ENCODE data around the gene ZNF714. TPM values are rescaled to one million over a fixed set of nuclear protein-coding genes. Genes with fewer than 3 reads are reported as not detected.

The ZNF714 gene
- 4.9 to 8.8 TPM (median 5.3 TPM) in 3 replicates for polyA plus RNA-seq
- polyA plus RNA-seq (2011; ENCODE audit: low read depth), result 4.2 TPM
- 2.3 and 4.0 TPM in 2 replicates for polyA plus RNA-seq (2011; cell fraction: cytosol; rRNA removed)
- polyA plus RNA-seq (2011; cell fraction: nucleus; rRNA removed), result 13.4 and 15.3 TPM in 2 replicates
- polyA plus RNA-seq (2012; ENCODE audit: low replicate concordance), result 3.1 and 4.6 TPM in 2 replicates
- polyA minus RNA-seq, result 2.5 to 10.7 TPM (median 5.3 TPM) in 3 replicates
- polyA minus RNA-seq (2011; cell fraction: cytosol; rRNA and poly(A)+ RNA removed), result 11.7 TPM
- polyA minus RNA-seq (2011; cell fraction: nucleus; rRNA and poly(A)+ RNA removed), result 9.2 and 18.0 TPM in 2 replicates

- Histone ChIP-seq H2AFZ (ENCODE audit: control insufficient read depth, low read length) (peak within 1 kb of the TSS; percentile 92), H3K4me2 (ENCODE audit: control insufficient read depth, extremely low read depth, insufficient read depth, low read depth, low read length) (peak within 1 kb of the TSS; percentile 69), H3K9ac (ENCODE audit: control insufficient read depth, extremely low read depth, insufficient read depth, low read length) (peak within 1 kb of the TSS; percentile 85), H3K27ac (ENCODE audit: control insufficient read depth, insufficient read depth, low read length) (peak within 1 kb of the TSS; percentile 78), H4K20me1 (ENCODE audit: control insufficient read depth, extremely low read depth, insufficient read depth, low read length) (no peaks in the 10 kb centered on the region), H3K27me3 (ENCODE audit: control insufficient read depth, extremely low read depth, insufficient read depth, low read length) (no peaks in the 10 kb centered on the region), H3K9me1 (ENCODE audit: control insufficient read depth, extremely low read depth, insufficient read depth, low read length) (no peaks in the 10 kb centered on the region), H3K9me3 (ENCODE audit: control insufficient read depth, low read depth, low read length) (no peaks in the 10 kb centered on the region), H3K79me2 (ENCODE audit: control insufficient read depth, insufficient read depth, low read length) (peaks cover 4% of the 10 kb centered on the region), H3K4me3 (ENCODE audit: control insufficient read depth in 2 of 3, extremely low read depth in 1 of 3, insufficient read depth in 2 of 3, low read depth in 1 of 3, low read length in 3 of 3) (peak within 1 kb of the TSS; percentile 71 to 81 (median 78)), H3K4me1 (ENCODE audit: control insufficient read depth, extremely low read depth, insufficient read depth, low read length) (peaks cover 6% of the 10 kb centered on the region), H3K36me3 (ENCODE audit: control insufficient read depth in 2 of 2, extremely low read depth in 1 of 2, insufficient read depth in 2 of 2, low read length in 2 of 2) (peaks cover 0 to 3% of the 10 kb centered on the region in 2 experiments)
- TF ChIP-seq EZH2 (IDR thresholded peaks at IDR 0.05; ENCODE audit: low read length) (no peak), CTCF (optimal IDR thresholded peaks at IDR 0.05 in 1 of 3, IDR thresholded peaks at IDR 0.05 in 1 of 3, conservative IDR thresholded peaks at IDR 0.05 in 1 of 3; ENCODE audit: extremely low read depth in 1 of 3, insufficient read depth in 2 of 3, low read length in 3 of 3) (no peak)
- DNase-seq (ENCODE audit: low read depth, low spot score), result peak; percentile 59
- peak; percentile 87 for FAIRE-seq
- dilution Hi-C loops (cut with MboI; ENCODE audit: extremely low pct_ligation_motif_present, low sequenced_read_pairs), result no loop called here
These were observed at the start of gene ZNF714 for GRCh38 chr19:21082011-21082975. TSS of gene ZNF714 (plus strand) at chr19:21082203. CDS start at chr19:21098269, 16,066 bp downstream.

GRCh38 chr19:21045028-21045427, 37.0 kb upstream of the ZNF714 start:
- dilution Hi-C loops (cut with MboI; ENCODE audit: extremely low pct_ligation_motif_present, low sequenced_read_pairs), result no loop called here
- Histone ChIP-seq H3K4me3 (ENCODE audit: control insufficient read depth in 2 of 3, extremely low read depth in 1 of 3, insufficient read depth in 2 of 3, low read depth in 1 of 3, low read length in 3 of 3) (no peak overlapping the region), H3K9ac (ENCODE audit: control insufficient read depth, extremely low read depth, insufficient read depth, low read length) (no peak overlapping the region), H4K20me1 (ENCODE audit: control insufficient read depth, extremely low read depth, insufficient read depth, low read length) (no peaks in the 10 kb centered on the region), H3K9me3 (ENCODE audit: control insufficient read depth, low read depth, low read length) (no peaks in the 10 kb centered on the region), H3K4me1 (ENCODE audit: control insufficient read depth, extremely low read depth, insufficient read depth, low read length) (no peaks in the 10 kb centered on the region), H3K27me3 (ENCODE audit: control insufficient read depth, extremely low read depth, insufficient read depth, low read length) (no peaks in the 10 kb centered on the region), H3K9me1 (ENCODE audit: control insufficient read depth, extremely low read depth, insufficient read depth, low read length) (no peaks in the 10 kb centered on the region), H3K36me3 (ENCODE audit: control insufficient read depth in 2 of 2, extremely low read depth in 1 of 2, insufficient read depth in 2 of 2, low read length in 2 of 2) (peaks cover 0 to 2% of the 10 kb centered on the region in 2 experiments), H2AFZ (ENCODE audit: control insufficient read depth, low read length) (no peak overlapping the region), H3K4me2 (ENCODE audit: control insufficient read depth, extremely low read depth, insufficient read depth, low read depth, low read length) (no peak overlapping the region), H3K27ac (ENCODE audit: control insufficient read depth, insufficient read depth, low read length) (no peak overlapping the region), H3K79me2 (ENCODE audit: control insufficient read depth, insufficient read depth, low read length) (peaks cover 49% of the 10 kb centered on the region)
- TF ChIP-seq EZH2 (IDR thresholded peaks at IDR 0.05; ENCODE audit: low read length), result no peak
- TF ChIP-seq CTCF (optimal IDR thresholded peaks at IDR 0.05 in 1 of 3, IDR thresholded peaks at IDR 0.05 in 1 of 3, conservative IDR thresholded peaks at IDR 0.05 in 1 of 3; ENCODE audit: extremely low read depth in 1 of 3, insufficient read depth in 2 of 3, low read length in 3 of 3), result no peak
- DNase-seq (ENCODE audit: low read depth, low spot score) (no peak), FAIRE-seq (no peak)

All from keratinocyte (primary cell).